ENCODE measurements around the gene ATP5F1B.
A peak's percentile ranks its signal among the peaks of the same experiment; 100 is the strongest.

DNA sequence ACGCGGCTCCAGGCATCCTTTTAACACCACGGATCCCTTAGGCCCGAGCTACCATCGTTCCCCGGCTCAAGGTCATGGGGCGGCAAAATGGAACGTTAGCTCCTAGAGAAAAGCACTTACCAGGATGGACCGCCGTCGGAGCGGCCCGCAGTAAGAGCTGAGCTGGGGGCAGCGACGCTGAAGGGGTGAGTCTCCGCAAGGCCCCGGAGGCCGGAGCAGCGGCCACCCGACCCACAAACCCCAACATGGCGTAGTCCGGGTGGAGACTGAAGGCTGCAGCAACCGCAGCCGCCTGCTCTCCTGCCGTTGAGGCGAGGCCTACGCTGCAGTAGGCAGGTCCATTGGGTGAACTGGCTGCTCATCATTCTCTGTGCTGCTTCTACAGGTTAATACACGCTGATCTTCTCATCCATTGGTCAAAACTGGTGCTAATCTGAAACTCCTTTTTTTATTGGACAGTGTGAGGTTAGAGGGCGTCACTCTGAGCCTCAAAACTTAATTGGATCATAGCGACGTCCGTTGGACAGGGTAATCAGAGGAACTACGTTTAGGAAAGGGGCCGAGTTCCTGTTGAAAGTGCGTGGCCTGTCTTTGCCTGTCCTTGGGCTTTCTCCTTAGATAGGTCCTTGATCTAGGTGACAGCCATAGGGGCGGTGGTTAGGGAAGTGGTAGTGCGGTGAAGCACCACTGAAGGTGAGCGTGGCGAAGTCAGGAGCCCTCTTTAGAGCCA is at the start of gene ATP5F1B:
- peak; percentile 97 to 98 for TF ChIP-seq POLR2A (IDR thresholded peaks at IDR 0.05)
- TF ChIP-seq, protein P1, sequence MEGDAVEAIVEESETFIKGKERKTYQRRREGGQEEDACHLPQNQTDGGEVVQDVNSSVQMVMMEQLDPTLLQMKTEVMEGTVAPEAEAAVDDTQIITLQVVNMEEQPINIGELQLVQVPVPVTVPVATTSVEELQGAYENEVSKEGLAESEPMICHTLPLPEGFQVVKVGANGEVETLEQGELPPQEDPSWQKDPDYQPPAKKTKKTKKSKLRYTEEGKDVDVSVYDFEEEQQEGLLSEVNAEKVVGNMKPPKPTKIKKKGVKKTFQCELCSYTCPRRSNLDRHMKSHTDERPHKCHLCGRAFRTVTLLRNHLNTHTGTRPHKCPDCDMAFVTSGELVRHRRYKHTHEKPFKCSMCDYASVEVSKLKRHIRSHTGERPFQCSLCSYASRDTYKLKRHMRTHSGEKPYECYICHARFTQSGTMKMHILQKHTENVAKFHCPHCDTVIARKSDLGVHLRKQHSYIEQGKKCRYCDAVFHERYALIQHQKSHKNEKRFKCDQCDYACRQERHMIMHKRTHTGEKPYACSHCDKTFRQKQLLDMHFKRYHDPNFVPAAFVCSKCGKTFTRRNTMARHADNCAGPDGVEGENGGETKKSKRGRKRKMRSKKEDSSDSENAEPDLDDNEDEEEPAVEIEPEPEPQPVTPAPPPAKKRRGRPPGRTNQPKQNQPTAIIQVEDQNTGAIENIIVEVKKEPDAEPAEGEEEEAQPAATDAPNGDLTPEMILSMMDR (IDR thresholded peaks at IDR 0.05), result peak in 1 of 4 experiments; percentile 16
- TF ChIP-seq POLR2AphosphoS5 (IDR thresholded peaks at IDR 0.05), result peak; percentile 99
- TF ChIP-seq EP300 (IDR thresholded peaks at IDR 0.05), result no peak

Measured in gastroesophageal sphincter (tissue), 3 donors.